Measurements from ENCODE around the gene SLCO3A1. TPM values are rescaled to one million over a fixed set of nuclear protein-coding genes. Genes with fewer than 3 reads are reported as not detected.

The SLCO3A1 gene
- total RNA-seq, 1 donor from 2014 or later: 7.7 TPM

DNA sequence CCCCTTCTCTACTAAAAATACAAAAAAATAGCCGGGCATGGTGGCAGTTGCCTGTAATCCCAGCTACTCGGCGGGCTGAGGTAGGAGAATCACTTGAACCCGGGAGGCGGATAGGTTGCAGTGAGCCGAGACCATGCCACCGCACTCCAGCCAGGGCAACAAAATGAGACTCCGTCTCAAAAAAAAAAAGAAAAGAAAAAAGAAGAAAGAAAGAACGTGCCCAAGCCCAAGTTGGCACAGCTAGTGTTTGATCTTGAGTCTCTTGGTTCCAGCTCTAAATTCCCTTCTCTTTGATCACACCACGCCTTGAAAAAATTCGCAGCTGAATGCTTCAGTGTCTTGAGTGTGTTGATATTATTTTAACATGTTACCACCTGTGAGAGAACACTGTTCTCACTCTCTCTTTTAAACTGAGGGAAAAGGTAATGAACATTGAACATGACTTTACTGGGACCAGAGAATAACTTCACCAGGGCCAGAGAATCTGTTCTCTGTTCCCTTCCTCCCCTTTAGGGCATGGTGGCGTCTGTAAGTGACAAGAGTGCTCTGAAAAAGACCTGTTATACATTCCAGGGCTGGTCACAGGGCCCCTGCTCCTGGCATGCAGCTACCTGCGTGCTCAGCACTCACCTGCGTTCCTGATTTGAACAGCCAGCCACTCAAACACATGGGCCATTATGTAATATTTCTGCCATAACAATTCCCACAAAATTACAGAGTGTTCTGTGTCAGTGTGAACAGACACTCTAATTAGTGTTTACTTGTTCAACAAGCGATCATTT is 19.0 kb downstream of the SLCO3A1 start:
- DNase-seq (ENCODE audit: low spot score, unreplicated experiment): no peak
- H3K4me3 Mint-ChIP-seq (ENCODE audit: low read depth): no peak overlapping the region
- peaks cover 4% of the 10 kb centered on the region for H3K27me3 Mint-ChIP-seq
- TF ChIP-seq, protein P1, sequence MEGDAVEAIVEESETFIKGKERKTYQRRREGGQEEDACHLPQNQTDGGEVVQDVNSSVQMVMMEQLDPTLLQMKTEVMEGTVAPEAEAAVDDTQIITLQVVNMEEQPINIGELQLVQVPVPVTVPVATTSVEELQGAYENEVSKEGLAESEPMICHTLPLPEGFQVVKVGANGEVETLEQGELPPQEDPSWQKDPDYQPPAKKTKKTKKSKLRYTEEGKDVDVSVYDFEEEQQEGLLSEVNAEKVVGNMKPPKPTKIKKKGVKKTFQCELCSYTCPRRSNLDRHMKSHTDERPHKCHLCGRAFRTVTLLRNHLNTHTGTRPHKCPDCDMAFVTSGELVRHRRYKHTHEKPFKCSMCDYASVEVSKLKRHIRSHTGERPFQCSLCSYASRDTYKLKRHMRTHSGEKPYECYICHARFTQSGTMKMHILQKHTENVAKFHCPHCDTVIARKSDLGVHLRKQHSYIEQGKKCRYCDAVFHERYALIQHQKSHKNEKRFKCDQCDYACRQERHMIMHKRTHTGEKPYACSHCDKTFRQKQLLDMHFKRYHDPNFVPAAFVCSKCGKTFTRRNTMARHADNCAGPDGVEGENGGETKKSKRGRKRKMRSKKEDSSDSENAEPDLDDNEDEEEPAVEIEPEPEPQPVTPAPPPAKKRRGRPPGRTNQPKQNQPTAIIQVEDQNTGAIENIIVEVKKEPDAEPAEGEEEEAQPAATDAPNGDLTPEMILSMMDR (IDR thresholded peaks at IDR 0.05; ENCODE audit: unreplicated experiment): no peak
- no peak overlapping the region for H3K27ac Mint-ChIP-seq
- H3K9me3 Mint-ChIP-seq (ENCODE audit: low read depth): peaks cover 6% of the 10 kb centered on the region
- H3K4me1 Mint-ChIP-seq (ENCODE audit: low read depth): no peaks in the 10 kb centered on the region
- H3K36me3 Mint-ChIP-seq (ENCODE audit: insufficient read depth): no peaks in the 10 kb centered on the region

DNA sequence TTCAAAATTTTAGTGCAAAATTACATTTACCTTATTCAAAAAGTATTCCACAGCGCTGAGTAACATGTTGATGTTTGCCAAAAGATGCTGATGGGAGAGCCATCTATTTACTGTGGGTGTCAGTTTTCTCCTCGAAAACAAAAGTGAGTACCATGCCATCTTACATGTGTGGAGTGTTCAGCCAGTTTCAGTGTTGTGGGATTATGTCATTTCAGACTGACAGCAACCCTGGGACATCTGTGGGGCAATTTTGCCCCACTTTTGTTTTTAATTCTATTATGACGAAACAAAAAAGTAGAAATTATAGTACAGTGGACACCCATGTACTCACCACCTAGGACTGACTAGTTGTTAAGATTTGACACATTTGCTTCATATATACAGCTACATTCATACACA is 19.6 kb downstream of the SLCO3A1 start:
- Mint-ChIP-seq H3K9me3 (ENCODE audit: low read depth) (peaks cover 6% of the 10 kb centered on the region), H3K36me3 (ENCODE audit: insufficient read depth) (no peaks in the 10 kb centered on the region), H3K27ac (no peak overlapping the region), H3K4me3 (ENCODE audit: low read depth) (no peak overlapping the region), H3K27me3 (peaks cover 4% of the 10 kb centered on the region), H3K4me1 (ENCODE audit: low read depth) (no peaks in the 10 kb centered on the region)
- no peak for DNase-seq (ENCODE audit: low spot score, unreplicated experiment)
- TF ChIP-seq, protein P1 (IDR thresholded peaks at IDR 0.05; ENCODE audit: unreplicated experiment): no peak

DNA sequence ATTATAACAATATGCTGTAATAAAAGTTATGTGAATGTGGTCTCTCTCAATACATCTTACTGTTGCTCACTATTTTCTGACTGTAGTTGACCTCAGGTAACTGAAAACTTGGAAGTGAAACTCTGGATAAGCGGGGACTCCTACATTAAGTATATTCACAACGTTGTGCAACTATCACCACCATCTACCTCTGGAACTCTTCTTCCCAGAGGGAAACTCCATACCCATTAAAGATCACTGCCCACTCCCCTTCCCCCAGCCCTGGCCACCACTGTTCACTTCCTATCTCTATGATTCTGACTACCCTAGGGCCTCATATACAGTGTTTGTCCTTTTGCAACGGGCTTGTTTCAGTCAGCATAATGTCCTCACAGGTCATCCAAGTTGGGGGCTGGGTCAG is 20.7 kb downstream of the SLCO3A1 start:
- no peak for DNase-seq (ENCODE audit: low spot score, unreplicated experiment)
- no peaks in the 10 kb centered on the region for H3K36me3 Mint-ChIP-seq (ENCODE audit: insufficient read depth)

DNA sequence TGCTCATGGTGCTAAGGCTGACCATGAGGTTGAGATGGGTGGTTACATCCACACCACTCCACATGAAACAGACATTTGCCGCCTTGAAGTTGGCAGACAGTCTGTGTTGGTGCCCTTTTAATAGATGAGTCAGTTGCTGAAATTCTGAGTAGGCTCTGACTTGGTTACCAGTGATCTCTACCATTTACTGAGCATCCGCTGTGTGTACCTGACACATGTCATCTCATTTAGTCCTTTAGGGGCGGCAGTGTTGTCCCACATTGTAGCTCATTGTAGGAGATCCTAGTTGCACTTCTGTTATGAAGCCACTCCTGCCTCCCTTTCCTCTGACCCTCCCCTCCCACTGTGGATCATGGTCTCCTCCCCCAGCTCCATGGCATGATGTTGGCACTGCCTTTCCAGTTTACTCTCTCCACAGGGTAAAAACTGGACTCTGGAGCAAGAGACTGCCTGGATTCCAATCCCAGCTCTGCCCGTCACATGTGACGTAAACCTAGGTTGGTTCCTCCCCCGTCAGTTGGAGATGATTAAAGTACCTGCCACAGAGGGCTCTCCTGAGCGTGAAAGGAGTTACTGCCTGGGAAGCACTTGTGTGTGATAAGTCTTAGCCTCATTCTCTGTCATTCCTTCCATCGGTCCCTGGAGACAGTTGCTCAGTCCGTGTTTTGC is 21.6 kb downstream of the SLCO3A1 start:
- DNase-seq (ENCODE audit: low spot score, unreplicated experiment): no peak
- TF ChIP-seq, protein P1 (IDR thresholded peaks at IDR 0.05; ENCODE audit: unreplicated experiment): no peak
- H3K36me3 Mint-ChIP-seq (ENCODE audit: insufficient read depth): no peaks in the 10 kb centered on the region
- H3K4me3 Mint-ChIP-seq (ENCODE audit: low read depth): no peak overlapping the region
- peaks cover 6% of the 10 kb centered on the region for H3K9me3 Mint-ChIP-seq (ENCODE audit: low read depth)
- H3K27ac Mint-ChIP-seq: no peak overlapping the region
- H3K4me1 Mint-ChIP-seq (ENCODE audit: low read depth): no peaks in the 10 kb centered on the region
- H3K27me3 Mint-ChIP-seq: peaks cover 4% of the 10 kb centered on the region

More for the DNA sequence above, 20.7 kb downstream of the SLCO3A1 start:
- peaks cover 6% of the 10 kb centered on the region for H3K9me3 Mint-ChIP-seq (ENCODE audit: low read depth)
- H3K4me1 Mint-ChIP-seq (ENCODE audit: low read depth): no peaks in the 10 kb centered on the region
- TF ChIP-seq, protein P1 (IDR thresholded peaks at IDR 0.05; ENCODE audit: unreplicated experiment): no peak
- no peak overlapping the region for H3K4me3 Mint-ChIP-seq (ENCODE audit: low read depth)
- H3K27ac Mint-ChIP-seq: no peak overlapping the region
- H3K27me3 Mint-ChIP-seq: peaks cover 4% of the 10 kb centered on the region

DNA sequence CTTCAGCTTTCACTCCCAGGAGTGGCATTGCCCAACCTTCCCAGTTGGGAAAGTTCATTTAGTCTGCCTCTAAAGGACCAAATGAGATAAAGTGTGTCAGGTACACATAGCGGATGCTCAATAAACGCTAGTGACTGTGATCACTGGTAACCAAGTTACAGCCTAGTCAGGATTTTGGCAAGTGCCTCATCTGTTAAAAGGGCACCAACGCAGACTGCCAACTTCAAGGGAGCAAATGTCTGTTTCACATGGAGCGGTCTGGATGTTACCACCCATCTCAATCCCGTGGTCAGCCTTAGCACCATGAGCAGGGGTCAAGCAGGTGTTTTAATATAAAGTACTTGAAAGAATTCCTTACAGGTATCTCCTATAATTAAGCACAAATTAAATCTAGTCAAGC is 22.7 kb downstream of the SLCO3A1 start:
- Mint-ChIP-seq H3K27me3 (no peaks in the 10 kb centered on the region), H3K9me3 (ENCODE audit: low read depth) (no peaks in the 10 kb centered on the region), H3K27ac (no peak overlapping the region), H3K36me3 (ENCODE audit: insufficient read depth) (no peaks in the 10 kb centered on the region), H3K4me1 (ENCODE audit: low read depth) (no peaks in the 10 kb centered on the region), H3K4me3 (ENCODE audit: low read depth) (no peak overlapping the region)
- no peak for DNase-seq (ENCODE audit: low spot score, unreplicated experiment)
- TF ChIP-seq, protein P1 (IDR thresholded peaks at IDR 0.05; ENCODE audit: unreplicated experiment): no peak

All from progenitor cell of endocrine pancreas (in vitro differentiated cells).